GM19099 (cell line): ENCODE data around the gene DPP3.

Source experiments
- POLR2A ChIP-seq: IDR thresholded peaks from 3 replicates; pipeline ENCODE4 v1.6.1; 2011; ENCODE audit warnings: low read depth; ENCODE audit not compliant: insufficient read length; ENCODE audit errors: extremely low read depth

The DPP3 gene

GRCh38 chr11:66557733-66558326 is 77.6 kb downstream of the DPP3 start:
- no peak for TF ChIP-seq POLR2A
